K562 (cell line): ENCODE data around the gene EIF3K. TPM values are rescaled to one million over a fixed set of nuclear protein-coding genes. Genes with fewer than 3 reads are reported as not detected.

ENCODE experiments used
- ATAC-seq: fragments of 200-7000 bp; cut with Tn5 transposase; 3 replicates; pipeline ENCODE4 v1.9.1; 2020; ENCODE audit warnings: moderate library complexity
- BruUV-seq: library from RNA; stranded (reverse); fragments of 400-500 nt; replicated peaks from 2 replicates; lab custom pipeline; 2021; lab: Mats Ljungman, UMichigan
- CTCF ChIA-PET: fragments of 300-600 bp; formaldehyde crosslinking; extraction: SDS; loops from one replicate; lab custom pipeline; 2021; ENCODE audit warnings: low intra/inter-chr PET ratio; lab: Yijun Ruan, JAX
- POLR2A ChIA-PET: fragments of 300-600, 350-650 bp; sonication (Branson Sonifier 250); formaldehyde crosslinking; extraction: SDS; loops from one replicate; lab custom pipeline; 2021; ENCODE audit warnings: antibody characterized with exemption, inconsistent platforms; lab: Yijun Ruan, JAX
- DNase-seq, 4 experiments: peaks; one replicate each; pipeline versions ENCODE4 v3.0.0 to v3.0.0-alpha.2; 2011 to 2018; ENCODE audit warnings: low spot score in 3 of 4, mixed read lengths in 3 of 4; ENCODE audit errors: extremely low read depth in 1 of 4
- FAIRE-seq: peaks from 2 replicates; lab custom pipeline; 2011; peaks lifted over from hg19 to GRCh38; lab: Jason Lieb, UNC
- H2AFZ ChIP-seq: 2 replicates; pipeline ENCODE4 v1.6.0; 2011; ENCODE audit warnings: low read depth, low read length, control low read depth, inconsistent platforms
- H3K27ac ChIP-seq: fragments of 200-600 bp; 3 replicates; pipeline ENCODE4 v1.8.0; 2011; ENCODE audit warnings: low read depth, mild to moderate bottlenecking, control low read depth, inconsistent platforms, low read length, moderate library complexity, mixed read lengths; ENCODE audit errors: extremely low read depth
- H3K27me3 ChIP-seq, 2 experiments: fragments of 300-600 bp in 1 of 2; 2 replicates in 1 of 2; 3 replicates in 1 of 2; pipeline versions ENCODE4 v1.6.0 to v1.8.0; 2011; ENCODE audit warnings: inconsistent platforms in 2 of 2, low read length in 2 of 2, mild to moderate bottlenecking in 1 of 2, mixed read lengths in 1 of 2, moderate library complexity in 1 of 2; ENCODE audit not compliant: control insufficient read depth in 2 of 2, insufficient read depth in 2 of 2
- H3K36me3 ChIP-seq: fragments of 300-600 bp; 3 replicates; pipeline ENCODE4 v1.8.0; 2011; ENCODE audit warnings: mild to moderate bottlenecking, low read length, inconsistent platforms; ENCODE audit not compliant: control insufficient read depth, insufficient read depth
- H3K4me1 ChIP-seq, 2 experiments: fragments of 200-600 bp in 1 of 2; replicated peaks in 1 of 2; 2 replicates in 1 of 2; 3 replicates in 1 of 2; pipeline versions ENCODE4 v1.5.1 to v1.8.0; 2011; ENCODE audit warnings: inconsistent platforms in 2 of 2, low read length in 2 of 2, mild to moderate bottlenecking in 1 of 2, mixed read lengths in 1 of 2, moderate library complexity in 1 of 2; ENCODE audit not compliant: control insufficient read depth in 2 of 2, insufficient read depth in 2 of 2
- H3K4me2 ChIP-seq: 2 replicates; pipeline ENCODE4 v1.6.1; 2011; ENCODE audit warnings: low read length, control low read depth, inconsistent platforms, mixed read lengths; ENCODE audit not compliant: insufficient read depth
- H3K4me3 ChIP-seq: fragments of 200-600 bp; sonication (generic), shearing (Covaris generic); 2 replicates; pipeline ENCODE4 v1.5.1; 2016; ENCODE audit warnings: control low read depth, inconsistent platforms
- H3K79me2 ChIP-seq: fragments of 200-600 bp; 3 replicates; pipeline ENCODE4 v1.8.0; 2011; ENCODE audit warnings: low read length, inconsistent platforms; ENCODE audit not compliant: control insufficient read depth, insufficient read depth
- H3K9ac ChIP-seq, 2 experiments: 2 replicates each; pipeline versions ENCODE4 v1.6.0 to v1.6.1; 2011; ENCODE audit warnings: low read depth in 2 of 2, low read length in 2 of 2, control low read depth in 1 of 2, inconsistent platforms in 1 of 2, mild to moderate bottlenecking in 1 of 2, mixed read lengths in 1 of 2; ENCODE audit not compliant: insufficient read depth in 1 of 2
- H3K9me1 ChIP-seq: one replicate; pipeline ENCODE4 v1.6.0; 2011; ENCODE audit warnings: inconsistent platforms, mild to moderate bottlenecking, low read length, moderate library complexity; ENCODE audit not compliant: control insufficient read depth, insufficient read depth
- H3K9me3 ChIP-seq: replicated peaks from 2 replicates; pipeline ENCODE4 v1.5.1; 2011; ENCODE audit warnings: low read depth, low read length, inconsistent platforms; ENCODE audit not compliant: control insufficient read depth, insufficient read depth
- H4K20me1 ChIP-seq: replicated peaks from 2 replicates; pipeline ENCODE4 v1.6.1; 2011; ENCODE audit warnings: low read length, inconsistent platforms, mixed read lengths; ENCODE audit not compliant: control insufficient read depth, insufficient read depth
- ELF1 ChIP-seq: fragments of 200-800 bp; sonication (Bioruptor generic); IDR thresholded peaks from 2 replicates; pipeline ENCODE4 v1.6.1; 2016; ENCODE audit warnings: missing genetic modification characterization, missing compliant biosample characterization
- MYBL2 ChIP-seq, 2 experiments: fragments of 450-650 bp in 1 of 2; sonication (generic) in 1 of 2; formaldehyde crosslinking in 1 of 2; IDR thresholded peaks; 2 replicates each; pipeline versions ENCODE4 v1.6.1 to v1.8.1; 2017 to 2022; ENCODE audit warnings: borderline replicate concordance in 1 of 2, inconsistent platforms in 1 of 2, low read depth in 1 of 2, mild to moderate bottlenecking in 1 of 2, missing genetic modification reagents in 1 of 2, moderate library complexity in 1 of 2
- NFIC ChIP-seq: fragments of 450-650 bp; IDR thresholded peaks from 2 replicates; pipeline ENCODE4 v1.6.1; 2017; ENCODE audit warnings: mild to moderate bottlenecking, inconsistent platforms
- RAD21 ChIP-seq, 2 experiments: fragments of 250-450 bp in 1 of 2; fragments of 450-650 bp in 1 of 2; sonication (Bioruptor Pico) in 1 of 2; formaldehyde crosslinking in 1 of 2; IDR thresholded peaks in 1 of 2; conservative IDR thresholded peaks in 1 of 2; 2 replicates each; pipeline versions ENCODE4 v1.4.0 to v1.8.0; 2020 to 2022; ENCODE audit warnings: mild to moderate bottlenecking in 2 of 2, moderate library complexity in 1 of 2
- RFX7 ChIP-seq: fragments of 250-450 bp; sonication (Bioruptor Pico); IDR thresholded peaks from 2 replicates; pipeline ENCODE4 v1.5.1; 2021; ENCODE audit warnings: mild to moderate bottlenecking
- STAG1 ChIP-seq: sonication (generic); formaldehyde crosslinking; IDR thresholded peaks from 2 replicates; pipeline ENCODE4 v1.5.0; 2020; ENCODE audit warnings: missing genetic modification reagents, borderline replicate concordance
- ZNF232 ChIP-seq: sonication (generic); formaldehyde crosslinking; IDR thresholded peaks from 2 replicates; pipeline ENCODE4 v1.8.0; 2022; ENCODE audit warnings: mild to moderate bottlenecking, missing genetic modification reagents
- ZNF280B ChIP-seq: fragments of 250-450 bp; sonication (Bioruptor Pico); IDR thresholded peaks from 2 replicates; pipeline ENCODE4 v1.5.1; 2021; ENCODE audit warnings: mild to moderate bottlenecking
- ZNF384 ChIP-seq: IDR thresholded peaks from 2 replicates; pipeline ENCODE4 v1.6.1; 2012; ENCODE audit warnings: low read depth, low read length, improper control_type of control experiment
- whole genome bisulfite sequencing: fragments of 100-300 bp; shearing (Covaris generic); methylation state at CpG from one replicate; pipeline ENCODE4 v1.1.6; 2016; ENCODE audit warnings: low coverage, mixed read lengths; ENCODE audit not compliant: insufficient coverage; ENCODE audit errors: missing lambda C conversion rate; 5-methylcytosine and 5-hydroxymethylcytosine counted together
- in situ Hi-C: fragments of 300-500 bp; cut with MboI; formaldehyde crosslinking; loops from 4 replicates; pipeline ENCODE4 v1.15.0; 2018; ENCODE audit warnings: inconsistent platforms, mixed read lengths
- intact Hi-C: fragments of 100-400 bp; cut with micrococcal nuclease; formaldehyde crosslinking; loops from 2 replicates; pipeline ENCODE4 v1.14.2; 2022
- polyA plus RNA-seq, 8 experiments: library from polyadenylated mRNA; depleted of rRNA in 4 of 8; stranded (reverse) in 5 of 8; unstranded in 3 of 8; fragments of >200 nt; fragmentation: Nextera tagmentation in 2 of 8; fragmentation: Illumina TruSeq in 1 of 8; extraction: Ambion mirVana in 2 of 8; extraction: Trizol in 1 of 8; gene quantifications; 2 replicates each; pipeline versions ENCODE4 v1.2.1 to v1.2.3, GENCODE V29; 2011 to 2014; ENCODE audit warnings: inconsistent platforms in 1 of 8, missing spikeins in 1 of 8
- total RNA-seq, 7 experiments: library from RNA; depleted of rRNA in 6 of 7; stranded (reverse); fragments of >200 nt in 6 of 7; fragmentation: Illumina TruSeq in 2 of 7; extraction: Trizol in 2 of 7; gene quantifications; 2 replicates each; pipeline versions ENCODE4 v1.2.1 to v1.2.3, GENCODE V29; 2011 to 2021; ENCODE audit warnings: low replicate concordance in 1 of 7

The EIF3K gene
- total and polyA plus RNA-seq, 9 of the 15 experiments (the other 6 are each of a cell fraction or from before 2014, with no cell fraction given) = 387 to 1,827 (median 733) TPM

GRCh38 chr19:38658462-38659306, 39.7 kb downstream of the EIF3K start:
- intact Hi-C loops (no loop called here), in situ Hi-C loops (no loop called here)
- H3K4me1 ChIP-seq = peaks cover 14 to 56% of the 10 kb centered on the region in 2 experiments
- H3K4me3 ChIP-seq = no peak overlapping the region
- H3K79me2 ChIP-seq = peaks cover 97% of the 10 kb centered on the region
- DNase-seq = no peak
- peaks cover 3% of the 10 kb centered on the region for H3K9me1 ChIP-seq
- peak; percentile 21; the same call in 1 of the 3 replicates for ATAC-seq
- H3K27ac ChIP-seq = peak overlapping the region; percentile 31; the same call in 2 of the 3 replicates
- no peak overlapping the region for H3K4me2 ChIP-seq
- peaks cover 50% of the 10 kb centered on the region for H4K20me1 ChIP-seq
- no TSS peak for BruUV-seq
- POLR2A ChIA-PET = interaction anchor here (0.6 to 3.6 kb wide), 4 partner anchors 10 to 32 kb away, joined by 3 to 17 read pairs (median 6); partner anchors contain the start of gene ACTN4
- 67% methylated on average over 13 of the region's 15 CpGs for WGBS
- TF ChIP-seq ZNF384 (peak; percentile 65), NFIC (peak; percentile 38; the same call in 1 of the 2 replicates), RAD21 (CRISPR knock-in tag; conservative IDR thresholded peaks at IDR 0.05 in 1 of 2, IDR thresholded peaks at IDR 0.05 in 1 of 2) (no peak), STAG1 (no peak), ELF1 (no peak), MYBL2 (IDR thresholded peaks at IDR 0.05; ENCODE audit: low read depth) (no peak; the same call in 1 of the 2 replicates), MYBL2 (CRISPR knock-in tag; IDR thresholded peaks at IDR 0.05; ENCODE audit: borderline replicate concordance) (no peak), RFX7 (no peak), ZNF232 (CRISPR knock-in tag) (no peak), ZNF280B (no peak)
- FAIRE-seq = peak; percentile 68
- no peaks in the 10 kb centered on the region for H3K9me3 ChIP-seq
- H3K27me3 ChIP-seq = no peaks in the 10 kb centered on the region
- H3K9ac ChIP-seq = no peak overlapping the region
- no peak overlapping the region for H2AFZ ChIP-seq
- peaks cover 83% of the 10 kb centered on the region for H3K36me3 ChIP-seq
- CTCF ChIA-PET = no interaction called here
